Embryonic facial prominence (tissue), 1 donor: ENCODE measurements around the gene LILRB4.
"Not testable (repeated sequence)": the region's sequence is repeated elsewhere in the genome, so short reads cannot be mapped to it uniquely, and the experiment has no call there.

Experiments
- DNase-seq: peaks from one replicate; pipeline ENCODE4 v3.0.0-alpha.2; 2016; ENCODE audit errors: extremely low spot score

Gene LILRB4

GRCh38 chr19:54650108-54650655 lies 12.6 kb upstream of the LILRB4 start:
- no peak for DNase-seq

GRCh38 chr19:54653181-54653809 lies 9.5 kb upstream of the LILRB4 start:
- DNase-seq, result no peak

GRCh38 chr19:54654447-54655321 lies 8.1 kb upstream of the LILRB4 start:
- DNase-seq, result no peak

GRCh38 chr19:54659300-54659699 lies 3.5 kb upstream of the LILRB4 start:
- DNase-seq, result no peak

GRCh38 chr19:54660306-54660705 lies 2.5 kb upstream of the LILRB4 start:
- DNase-seq, result no peak

GRCh38 chr19:54660964-54661363 lies 1.8 kb upstream of the LILRB4 start:
- no peak for DNase-seq

- no peak for DNase-seq
Measured at GRCh38 chr19:54661846-54662481, 821 bp upstream of the LILRB4 start.

- no peak for DNase-seq
Measured at GRCh38 chr19:54665530-54665929, 2.7 kb downstream of the LILRB4 start.

- no peak for DNase-seq
Measured at GRCh38 chr19:54667217-54667616, 4.4 kb downstream of the LILRB4 start.

GRCh38 chr19:54668353-54668752 lies 5.6 kb downstream of the LILRB4 start:
- DNase-seq, result no peak

- DNase-seq, result no peak
Measured at GRCh38 chr19:54670576-54671357, 8.0 kb downstream of the LILRB4 start.

GRCh38 chr19:54673222-54673621 lies 10.4 kb downstream of the LILRB4 start:
- no peak for DNase-seq

GRCh38 chr19:54674021-54674617 lies 11.3 kb downstream of the LILRB4 start:
- no peak for DNase-seq

GRCh38 chr19:54676210-54676834 lies 13.5 kb downstream of the LILRB4 start:
- DNase-seq, result peak; percentile 11

GRCh38 chr19:54677217-54677616 lies 14.4 kb downstream of the LILRB4 start:
- DNase-seq, result no peak

GRCh38 chr19:54681596-54681995 lies 18.8 kb downstream of the LILRB4 start:
- DNase-seq, result not testable (repeated sequence)

- no peak for DNase-seq
Measured at GRCh38 chr19:54682306-54682856, 19.6 kb downstream of the LILRB4 start.

GRCh38 chr19:54684527-54684926 lies 21.7 kb downstream of the LILRB4 start:
- DNase-seq, result no peak

- no peak for DNase-seq
Measured at GRCh38 chr19:54691582-54692297, 29.0 kb downstream of the LILRB4 start.

- no peak for DNase-seq
Measured at GRCh38 chr19:54692298-54692615, 29.5 kb downstream of the LILRB4 start.
